MM.1S (cell line): ENCODE results near the gene CDH4.

Experiments used
- CTCF ChIP-seq: fragments of 300-600 bp; sonication (generic); IDR thresholded peaks from 2 replicates; pipeline ENCODE4 v1.5.1; 2016; ENCODE audit warnings: antibody characterized with exemption, low read length, mixed read lengths
- EZH2phosphoT487 ChIP-seq: fragments of 300-600 bp; sonication (generic); IDR thresholded peaks from 2 replicates; pipeline ENCODE4 v1.6.1; 2018; ENCODE audit warnings: antibody characterized with exemption, low read length

DNA sequence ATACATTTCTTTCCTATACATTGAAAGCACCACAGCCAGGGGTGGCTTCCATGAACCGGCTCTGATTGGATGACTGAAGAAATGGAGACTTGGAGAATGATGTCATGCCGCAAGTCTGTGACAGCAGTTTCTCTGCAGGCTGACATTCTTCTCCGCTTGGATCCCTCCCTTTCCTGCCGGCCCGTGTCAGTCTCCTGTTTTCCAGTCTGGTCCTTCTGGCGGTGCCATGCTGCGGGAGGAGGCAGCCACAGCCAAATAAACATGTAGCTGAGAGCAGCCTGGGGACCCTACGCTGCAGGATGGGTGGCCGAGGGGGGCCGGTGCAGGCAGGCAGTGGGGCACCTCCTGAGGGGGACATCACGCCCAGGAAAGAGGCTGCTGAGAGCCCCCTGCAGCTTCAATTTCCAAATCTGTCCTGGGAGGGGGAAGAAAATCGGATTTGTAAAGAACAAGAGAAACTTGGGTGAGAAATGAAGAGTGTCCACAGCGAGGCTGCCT, 635.6 kb downstream of the CDH4 start:
- no peak for TF ChIP-seq CTCF
- no peak for TF ChIP-seq EZH2phosphoT487
